Esophagus squamous epithelium (tissue), 4 donors: ENCODE measurements around the gene VKORC1.

Source experiments
- CTCF ChIP-seq, 6 experiments: fragments of 450-650 bp in 4 of 6; fragments of 200-600 bp in 2 of 6; sonication (generic) in 2 of 6; IDR thresholded peaks; one replicate each; pipeline ENCODE4 v1.5.1; 2016 to 2019; ENCODE audit warnings: antibody characterized with exemption in 6 of 6, mild to moderate bottlenecking in 4 of 6, moderate library complexity in 4 of 6
- POLR2A ChIP-seq, 4 donors: fragments of 450-650 bp; IDR thresholded peaks; one replicate each; pipeline ENCODE4 v1.6.1; 2017; ENCODE audit warnings: antibody characterized with exemption in 4 of 4, mild to moderate bottlenecking in 4 of 4, moderate library complexity in 3 of 4

- TF ChIP-seq POLR2A (IDR thresholded peaks at IDR 0.05) (no peak), CTCF (IDR thresholded peaks at IDR 0.05) (no peak)
These were observed 39.5 kb upstream of the VKORC1 start for GRCh38 chr16:31134091-31134571.
